Liver (tissue), 9 donors: ENCODE measurements around the gene CTNNBL1. TPM values are rescaled to one million over a fixed set of nuclear protein-coding genes. Genes with fewer than 3 reads are reported as not detected.

Experiments
- DNase-seq: peaks from one replicate; pipeline ENCODE4 v3.0.0-alpha.2; 2017; ENCODE audit warnings: low spot score
- H3K27ac ChIP-seq, 2 donors: one replicate each; pipeline ENCODE4 v1.7.0; 2013; ENCODE audit warnings: inconsistent platforms in 2 of 2, low read length in 2 of 2, control low read depth in 1 of 2, low read depth in 1 of 2, mild to moderate bottlenecking in 1 of 2
- H3K27me3 ChIP-seq, 4 donors: one replicate each; pipeline versions ENCODE4 v1.6.1 to v1.7.0; 2013; ENCODE audit warnings: low read length in 3 of 4, inconsistent platforms in 1 of 4, mild to moderate bottlenecking in 1 of 4, moderate library complexity in 1 of 4; ENCODE audit not compliant: control insufficient read depth in 4 of 4, insufficient read depth in 4 of 4
- H3K36me3 ChIP-seq, 4 donors: one replicate each; pipeline versions ENCODE4 v1.6.1 to v1.7.0; 2013; ENCODE audit warnings: low read length in 3 of 4, mild to moderate bottlenecking in 3 of 4, low read depth in 1 of 4, moderate library complexity in 1 of 4; ENCODE audit not compliant: control insufficient read depth in 4 of 4, insufficient read depth in 3 of 4
- H3K4me1 ChIP-seq, 4 donors: one replicate each; pipeline versions ENCODE4 v1.6.1 to v1.7.0; 2013; ENCODE audit warnings: low read length in 3 of 4, mild to moderate bottlenecking in 3 of 4, moderate library complexity in 1 of 4; ENCODE audit not compliant: control insufficient read depth in 4 of 4, insufficient read depth in 4 of 4
- H3K4me3 ChIP-seq, 3 donors: one replicate each; pipeline versions ENCODE4 v1.6.1 to v1.7.0; 2013; ENCODE audit warnings: low read length in 3 of 3, control low read depth in 1 of 3, low read depth in 1 of 3, mild to moderate bottlenecking in 1 of 3
- H3K9ac ChIP-seq, 2 donors: one replicate each; pipeline ENCODE4 v1.7.0; 2013; ENCODE audit warnings: low read length in 2 of 2, mild to moderate bottlenecking in 2 of 2, moderate library complexity in 2 of 2, control low read depth in 1 of 2, low read depth in 1 of 2
- H3K9me3 ChIP-seq, 4 donors: one replicate each; pipeline versions ENCODE4 v1.6.1 to v1.7.0; 2013; ENCODE audit warnings: low read length in 3 of 4; ENCODE audit not compliant: control insufficient read depth in 4 of 4
- EGR1 ChIP-seq, 2 donors: IDR thresholded peaks; 2 replicates each; pipeline ENCODE4 v1.6.1; 2016 to 2018; ENCODE audit warnings: antibody characterized with exemption in 2 of 2, low read depth in 2 of 2
- FOXA1 ChIP-seq: IDR thresholded peaks from 2 replicates; pipeline ENCODE4 v1.6.1; 2016; ENCODE audit warnings: antibody characterized with exemption
- FOXA2 ChIP-seq: IDR thresholded peaks from 2 replicates; pipeline ENCODE4 v1.6.1; 2016; ENCODE audit warnings: antibody characterized with exemption
- HNF4A ChIP-seq, 2 donors: conservative IDR thresholded peaks; 2 replicates each; pipeline ENCODE4 v1.6.1; 2016; ENCODE audit warnings: antibody characterized with exemption in 2 of 2, mild to moderate bottlenecking in 2 of 2
- NR2F2 ChIP-seq: IDR thresholded peaks from 2 replicates; pipeline ENCODE4 v1.6.1; 2016; ENCODE audit warnings: antibody characterized with exemption
- RAD21 ChIP-seq, 2 donors: IDR thresholded peaks; 2 replicates each; pipeline ENCODE4 v1.6.1; 2016; ENCODE audit warnings: antibody characterized with exemption in 2 of 2, mild to moderate bottlenecking in 2 of 2
- RXRA ChIP-seq, 2 donors: IDR thresholded peaks; 2 replicates each; pipeline ENCODE4 v1.6.1; 2017 to 2018; ENCODE audit warnings: antibody characterized with exemption in 2 of 2, mild to moderate bottlenecking in 1 of 2
- SP1 ChIP-seq: IDR thresholded peaks from 2 replicates; pipeline ENCODE4 v1.6.1; 2018; ENCODE audit warnings: antibody characterized with exemption, mild to moderate bottlenecking
- WGBS: extraction: QIAGEN DNeasy Blood & Tissue Kit; methylation state at CpG from one replicate; pipeline ENCODE4 v1.1.7; 2013; 5-methylcytosine and 5-hydroxymethylcytosine counted together
- polyA plus RNA-seq, 2 donors: library from polyadenylated mRNA; stranded (reverse) in 1 of 2; unstranded in 1 of 2; fragments of 200-250 nt in 1 of 2; fragments of >200 nt in 1 of 2; fragmentation: Nextera tagmentation in 1 of 2; extraction: Ambion mirVana in 1 of 2; gene quantifications; one replicate each; pipeline versions ENCODE4 v1.2.1 to v1.2.3, GENCODE V29; 2013 to 2015
- total RNA-seq, 2 donors: library from RNA; depleted of rRNA; stranded (reverse); fragments of >200 nt; gene quantifications; one replicate each; pipeline ENCODE4 v1.2.3, GENCODE V29; 2014
- TF ChIP-seq, protein P1 (sequence below): IDR thresholded peaks from 2 replicates; pipeline ENCODE4 v1.6.1; 2016; ENCODE audit warnings: antibody characterized with exemption, mild to moderate bottlenecking
- donor health status: healthy.
- donor health status: healthy.
- donor health status: healthy.
- donor health status: healthy.
- donor health status: healthy.

The CTNNBL1 gene
- total and polyA plus RNA-seq, 4 donors: 18.3 to 25.4 (median 20.3) TPM

DNA sequence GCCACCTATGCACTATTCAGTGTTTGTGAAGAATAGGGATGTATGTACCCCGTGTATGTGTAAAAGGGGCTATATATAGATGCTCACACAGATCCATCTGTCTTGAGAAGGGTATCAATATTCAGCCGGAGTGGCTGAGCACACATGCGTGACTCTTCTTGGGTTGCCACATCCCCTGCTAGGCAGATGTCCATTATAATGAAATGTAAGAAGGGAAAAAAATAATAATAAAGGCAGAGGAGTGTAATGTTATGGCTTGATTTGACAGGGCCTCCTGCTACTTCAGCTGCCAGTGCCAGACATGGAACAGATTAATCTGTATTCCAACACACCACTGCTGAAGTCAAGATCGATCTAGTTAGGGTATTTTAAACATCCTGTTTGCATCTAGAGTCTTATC, 134.9 kb downstream of the CTNNBL1 start (continued):
- TF ChIP-seq, protein P1, sequence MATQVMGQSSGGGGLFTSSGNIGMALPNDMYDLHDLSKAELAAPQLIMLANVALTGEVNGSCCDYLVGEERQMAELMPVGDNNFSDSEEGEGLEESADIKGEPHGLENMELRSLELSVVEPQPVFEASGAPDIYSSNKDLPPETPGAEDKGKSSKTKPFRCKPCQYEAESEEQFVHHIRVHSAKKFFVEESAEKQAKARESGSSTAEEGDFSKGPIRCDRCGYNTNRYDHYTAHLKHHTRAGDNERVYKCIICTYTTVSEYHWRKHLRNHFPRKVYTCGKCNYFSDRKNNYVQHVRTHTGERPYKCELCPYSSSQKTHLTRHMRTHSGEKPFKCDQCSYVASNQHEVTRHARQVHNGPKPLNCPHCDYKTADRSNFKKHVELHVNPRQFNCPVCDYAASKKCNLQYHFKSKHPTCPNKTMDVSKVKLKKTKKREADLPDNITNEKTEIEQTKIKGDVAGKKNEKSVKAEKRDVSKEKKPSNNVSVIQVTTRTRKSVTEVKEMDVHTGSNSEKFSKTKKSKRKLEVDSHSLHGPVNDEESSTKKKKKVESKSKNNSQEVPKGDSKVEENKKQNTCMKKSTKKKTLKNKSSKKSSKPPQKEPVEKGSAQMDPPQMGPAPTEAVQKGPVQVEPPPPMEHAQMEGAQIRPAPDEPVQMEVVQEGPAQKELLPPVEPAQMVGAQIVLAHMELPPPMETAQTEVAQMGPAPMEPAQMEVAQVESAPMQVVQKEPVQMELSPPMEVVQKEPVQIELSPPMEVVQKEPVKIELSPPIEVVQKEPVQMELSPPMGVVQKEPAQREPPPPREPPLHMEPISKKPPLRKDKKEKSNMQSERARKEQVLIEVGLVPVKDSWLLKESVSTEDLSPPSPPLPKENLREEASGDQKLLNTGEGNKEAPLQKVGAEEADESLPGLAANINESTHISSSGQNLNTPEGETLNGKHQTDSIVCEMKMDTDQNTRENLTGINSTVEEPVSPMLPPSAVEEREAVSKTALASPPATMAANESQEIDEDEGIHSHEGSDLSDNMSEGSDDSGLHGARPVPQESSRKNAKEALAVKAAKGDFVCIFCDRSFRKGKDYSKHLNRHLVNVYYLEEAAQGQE: no peak

DNA sequence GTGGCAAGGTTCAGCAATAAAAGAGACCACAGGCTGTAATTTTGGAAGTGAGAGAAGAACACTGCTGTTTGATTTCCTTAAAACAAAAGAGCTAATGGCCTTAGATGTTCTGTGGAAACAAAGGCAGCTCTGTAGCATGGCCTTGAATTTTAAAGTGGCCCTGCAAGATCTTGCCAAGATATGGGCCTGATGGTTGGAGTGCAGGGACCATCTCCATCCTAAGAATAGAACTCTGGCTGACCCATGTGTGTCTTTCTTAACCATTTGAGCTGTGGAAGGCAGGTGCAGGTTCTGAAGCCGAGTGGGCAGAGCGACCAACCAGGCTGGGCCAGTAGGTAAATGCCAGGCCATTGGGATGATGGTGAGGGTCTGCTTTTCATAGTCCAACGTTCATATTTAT, 135.3 kb downstream of the CTNNBL1 start:
- no peak overlapping the region for H3K4me3 ChIP-seq
- H3K27me3 ChIP-seq: no peaks in the 10 kb centered on the region
- H3K36me3 ChIP-seq: peaks cover 0 to 5% (median 0%) of the 10 kb centered on the region in 4 donors
- TF ChIP-seq HNF4A (conservative IDR thresholded peaks at IDR 0.05) (no peak), FOXA2 (no peak), RAD21 (IDR thresholded peaks at IDR 0.05) (no peak), SP1 (no peak), FOXA1 (no peak), RXRA (IDR thresholded peaks at IDR 0.05) (no peak), EGR1 (IDR thresholded peaks at IDR 0.05; ENCODE audit: low read depth in 2 of 2) (no peak)
- no peak for DNase-seq
- 94% methylated on average over 3 of the region's 3 CpGs for whole genome bisulfite sequencing
- H3K9ac ChIP-seq: no peak overlapping the region
- no peak overlapping the region for H3K27ac ChIP-seq
- no peaks in the 10 kb centered on the region for H3K9me3 ChIP-seq
- H3K4me1 ChIP-seq: no peaks in the 10 kb centered on the region

- no peak for TF ChIP-seq NR2F2
- no peak for TF ChIP-seq SP1
- TF ChIP-seq RXRA (IDR thresholded peaks at IDR 0.05): no peak
- TF ChIP-seq, protein P1: no peak
- TF ChIP-seq FOXA2: no peak
- TF ChIP-seq EGR1 (IDR thresholded peaks at IDR 0.05; ENCODE audit: low read depth in 2 of 2): no peak
- 96% methylated on average over 8 of the region's 8 CpGs for WGBS
These were observed 139.5 kb downstream of the CTNNBL1 start for GRCh38 chr20:37833221-37833896.

More at GRCh38 chr20:37833221-37833896, 139.5 kb downstream of the CTNNBL1 start:
- Histone ChIP-seq H3K9me3 (no peaks in the 10 kb centered on the region), H3K36me3 (peaks cover 0 to 5% (median 0%) of the 10 kb centered on the region in 4 donors), H3K4me1 (no peaks in the 10 kb centered on the region), H3K27me3 (no peaks in the 10 kb centered on the region), H3K9ac (no peak overlapping the region), H3K4me3 (no peak overlapping the region), H3K27ac (no peak overlapping the region)
- peak; percentile 57 for DNase-seq
